ENCODE results near the gene RTP3. TPM values are rescaled to one million over a fixed set of nuclear protein-coding genes. Genes with fewer than 3 reads are reported as not detected.

The RTP3 gene
- total RNA-seq, 1 donor from 2014 or later = not detected

DNA sequence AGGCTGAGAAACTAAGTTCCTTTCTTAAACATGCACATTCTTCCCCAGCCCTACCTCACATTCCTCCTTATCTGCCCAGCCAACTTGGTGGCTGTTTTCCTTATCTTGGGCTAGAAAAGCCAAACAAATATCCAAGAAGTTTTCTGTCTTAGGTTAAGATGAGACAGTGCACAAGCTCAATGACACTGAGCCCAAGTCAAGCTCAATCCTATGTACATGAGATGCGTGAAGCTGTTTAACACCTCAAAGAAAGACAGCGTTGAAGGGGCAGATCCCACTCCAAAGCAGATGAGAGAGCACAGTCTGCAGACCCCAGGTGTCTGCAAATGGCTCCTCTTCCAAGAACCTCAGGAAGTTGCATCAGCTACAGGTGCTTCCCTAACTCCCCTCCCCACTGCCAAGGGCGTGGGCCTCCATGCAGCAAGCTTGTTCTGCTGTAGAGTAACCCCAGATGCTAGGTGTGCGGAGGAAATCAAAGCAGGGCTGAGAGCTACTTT, 51.7 kb downstream of the RTP3 start:
- Mint-ChIP-seq H3K27me3 (ENCODE audit: low read depth) (peaks cover 5% of the 10 kb centered on the region), H3K4me3 (no peak overlapping the region), H3K9me3 (peaks cover 6% of the 10 kb centered on the region), H3K4me1 (no peaks in the 10 kb centered on the region), H3K36me3 (no peaks in the 10 kb centered on the region), H3K27ac (no peak overlapping the region)
- no peak for DNase-seq (ENCODE audit: low spot score in 2 of 2, unreplicated experiment in 2 of 2)
- no peak for TF ChIP-seq CTCF (IDR thresholded peaks at IDR 0.05; ENCODE audit: unreplicated experiment)

- Mint-ChIP-seq H3K36me3 (no peaks in the 10 kb centered on the region), H3K27ac (no peak overlapping the region), H3K27me3 (ENCODE audit: low read depth) (peaks cover 5% of the 10 kb centered on the region), H3K9me3 (peaks cover 11% of the 10 kb centered on the region), H3K4me1 (no peaks in the 10 kb centered on the region), H3K4me3 (no peak overlapping the region)
- TF ChIP-seq CTCF (IDR thresholded peaks at IDR 0.05; ENCODE audit: unreplicated experiment) = no peak
- DNase-seq (ENCODE audit: low spot score in 2 of 2, unreplicated experiment in 2 of 2) = no peak
These were observed 52.2 kb downstream of the RTP3 start for GRCh38 chr3:46549989-46550388.

Other genes starting within 250 kb of the RTP3 start
- not detected in 3 replicates for gene CCR2, start 143.9 kb upstream of the RTP3 start, total RNA-seq
- not detected in 3 replicates for gene CCR5, start 127.0 kb upstream of the RTP3 start, total RNA-seq
- not detected in 3 replicates for gene CCRL2, start 90.7 kb upstream of the RTP3 start, total RNA-seq
- not detected in 3 replicates for gene LTF, start 33.1 kb upstream of the RTP3 start, total RNA-seq
- gene LRRC2, start 68.3 kb downstream of the RTP3 start, total RNA-seq = 0.87 to 1.7 TPM (median 0.97 TPM) in 3 replicates
- not detected in 3 replicates for gene FAM240A, start 114.5 kb downstream of the RTP3 start, total RNA-seq
- gene ALS2CL, start 195.7 kb downstream of the RTP3 start, total RNA-seq = 6.2 to 7.1 TPM (median 6.8 TPM) in 3 replicates
- 0.31 to 0.68 TPM (median 0.54 TPM) in 3 replicates for gene TMIE, start 203.4 kb downstream of the RTP3 start, total RNA-seq
- gene PRSS50, start 219.9 kb downstream of the RTP3 start, total RNA-seq = 4.4 to 4.8 TPM (median 4.5 TPM) in 3 replicates

Measured in mesothelial cell of epicardium (in vitro differentiated cells).